HS-5 (cell line): ENCODE data around the gene PPP1R12A.
"Not testable (repeated sequence)": the region's sequence is repeated elsewhere in the genome, so short reads cannot be mapped to it uniquely, and the experiment has no call there.

ENCODE experiments used
- DNase-seq: peaks from one replicate; pipeline ENCODE4 v3.0.0-alpha.2; 2012; ENCODE audit warnings: low read depth

Gene PPP1R12A

DNA sequence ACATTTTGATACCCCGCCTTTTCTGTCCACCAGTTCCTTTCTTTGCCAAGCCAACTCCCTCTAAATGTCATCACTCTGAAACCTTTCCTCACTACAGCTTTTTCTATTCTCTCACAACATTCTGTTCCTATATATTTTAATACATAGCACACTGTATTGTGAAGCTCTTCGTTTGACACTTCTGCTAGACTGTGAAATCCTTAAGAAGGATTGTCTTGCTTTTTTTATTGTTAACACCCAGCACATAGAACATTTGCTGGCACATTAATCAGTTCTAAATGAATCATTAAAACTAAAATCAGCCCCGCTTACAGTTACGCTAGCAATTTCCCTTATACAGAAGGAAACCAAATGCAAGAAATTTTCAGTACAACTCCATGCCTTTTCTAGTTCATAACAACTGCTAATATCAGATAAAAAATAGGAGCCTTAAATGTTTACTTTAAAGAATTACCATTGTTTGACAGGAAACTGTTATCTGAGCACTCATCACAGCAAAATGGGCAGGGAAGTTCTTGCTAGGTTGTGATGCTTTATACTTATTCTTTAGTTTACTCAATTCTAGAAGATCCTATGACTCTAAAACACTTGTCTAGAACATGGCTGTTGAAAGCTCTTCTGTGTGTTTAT, 93.5 kb downstream of the PPP1R12A start:
- no peak for DNase-seq

- DNase-seq: no peak
Measured at GRCh38 chr12:79838359-79838758, 96.5 kb downstream of the PPP1R12A start.

DNA sequence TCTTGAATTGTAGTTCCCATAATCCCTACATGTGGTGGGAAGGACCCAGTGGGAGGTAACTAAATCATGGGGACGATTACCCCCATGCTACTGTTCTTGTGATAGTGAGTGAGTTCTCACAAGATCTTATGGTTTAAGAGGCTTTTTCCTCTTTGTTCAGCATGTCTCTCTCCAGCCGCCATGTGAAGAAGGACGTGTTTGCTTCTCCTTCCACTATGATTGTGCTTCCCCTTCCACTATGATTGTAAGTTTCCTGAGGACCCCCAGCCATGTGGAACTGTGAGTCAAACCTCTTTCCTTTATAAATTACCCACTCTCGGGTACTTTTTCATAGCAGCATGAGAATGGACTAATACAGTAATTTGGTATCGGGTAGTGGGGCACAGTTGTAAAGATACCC, 97.3 kb downstream of the PPP1R12A start:
- no peak for DNase-seq

DNA sequence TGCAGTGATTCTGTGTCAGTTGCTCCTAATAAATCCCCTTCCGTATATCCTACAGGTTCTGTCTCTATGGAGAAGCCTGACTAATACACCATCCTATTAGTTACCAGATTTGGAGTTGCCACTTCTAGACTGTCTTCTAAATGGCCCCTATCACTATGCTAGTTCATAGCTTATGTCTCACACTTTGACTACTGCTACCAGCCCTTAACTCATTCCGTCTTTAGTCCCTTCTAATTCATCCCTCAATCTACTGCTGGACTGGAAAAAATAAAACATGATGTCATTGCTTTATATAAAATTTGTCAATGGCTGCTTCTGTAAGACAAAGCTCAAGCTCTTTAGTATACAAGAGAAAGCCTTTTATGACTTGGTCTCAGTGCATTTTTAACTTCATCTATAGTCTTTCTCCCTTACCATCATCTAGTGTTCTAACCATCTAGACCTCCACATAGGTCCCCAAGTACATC, 99.5 kb downstream of the PPP1R12A start:
- no peak for DNase-seq

DNA sequence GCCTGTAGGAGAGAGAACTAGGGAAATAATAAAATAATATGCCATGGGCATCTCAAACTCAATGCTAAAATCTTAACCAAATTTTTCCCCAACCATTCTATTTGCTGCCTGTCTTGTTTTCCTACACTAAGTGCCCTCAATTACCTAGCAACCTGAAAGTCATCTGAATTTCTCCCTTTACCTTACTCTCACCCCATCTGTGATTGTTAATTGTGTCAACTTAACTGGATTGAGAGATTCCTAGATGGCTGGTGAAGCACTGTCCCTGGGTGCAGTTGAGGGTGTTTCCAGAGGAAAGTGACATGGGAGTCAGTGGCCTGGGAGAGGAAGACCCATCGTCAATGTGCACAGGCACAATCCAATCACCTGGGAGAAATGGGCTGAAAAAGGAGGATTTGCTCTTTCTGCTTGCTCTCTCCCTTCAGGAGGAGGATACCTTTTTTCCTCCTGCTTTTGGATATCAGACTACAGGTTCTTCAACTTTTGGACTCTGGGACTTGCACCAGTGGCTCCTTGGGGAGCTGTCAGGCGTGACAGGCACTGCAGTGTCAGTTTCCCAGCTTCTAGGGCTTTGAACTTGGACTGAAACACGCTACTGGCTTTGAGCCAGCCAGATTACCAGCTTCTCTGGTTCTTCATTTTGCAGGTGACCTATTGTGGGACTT, 100.1 kb downstream of the PPP1R12A start:
- DNase-seq: no peak

- no peak for DNase-seq
Measured at GRCh38 chr12:79830440-79830839, 104.5 kb downstream of the PPP1R12A start.

DNA sequence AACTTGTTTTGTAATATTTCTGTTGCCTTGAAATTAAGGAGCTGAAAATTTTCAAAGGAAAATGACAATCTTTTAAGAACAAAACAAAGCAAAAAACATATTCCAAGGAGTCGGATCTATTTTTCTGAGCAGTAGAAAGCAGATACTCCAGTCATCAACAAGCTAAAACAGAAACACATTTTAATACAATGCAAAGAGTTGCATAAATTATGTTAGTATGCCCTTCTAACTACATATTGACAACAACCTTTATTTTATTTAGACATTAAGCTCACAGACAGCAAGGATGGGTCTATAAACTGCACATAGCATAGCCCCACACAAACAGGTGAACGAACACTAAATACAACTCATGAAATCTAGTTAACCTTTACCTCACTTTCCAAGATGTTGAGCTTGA, 106.0 kb downstream of the PPP1R12A start:
- no peak for DNase-seq

DNA sequence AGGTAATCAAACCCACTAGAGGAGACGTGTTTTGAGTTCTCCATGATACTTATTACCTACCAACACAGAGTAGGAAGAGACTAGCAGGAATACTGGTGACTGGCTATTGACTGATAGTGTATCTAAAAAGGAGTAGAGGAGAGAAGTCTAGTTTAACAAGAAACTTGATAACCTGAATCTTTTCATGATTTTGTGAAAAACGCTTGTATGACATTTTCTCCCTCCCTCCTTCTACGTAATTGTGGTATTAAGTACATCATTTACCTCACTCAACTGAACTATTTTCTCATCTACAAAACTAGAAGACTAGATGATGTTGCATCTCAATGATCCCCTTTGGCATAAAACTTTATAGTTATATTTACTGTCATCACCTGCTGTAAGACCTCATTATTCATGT, 107.4 kb downstream of the PPP1R12A start:
- DNase-seq: no peak

- DNase-seq: no peak
Measured at GRCh38 chr12:79826267-79827128, 108.4 kb downstream of the PPP1R12A start.

GRCh38 chr12:79822475-79822874, 112.4 kb downstream of the PPP1R12A start:
- DNase-seq: no peak

DNA sequence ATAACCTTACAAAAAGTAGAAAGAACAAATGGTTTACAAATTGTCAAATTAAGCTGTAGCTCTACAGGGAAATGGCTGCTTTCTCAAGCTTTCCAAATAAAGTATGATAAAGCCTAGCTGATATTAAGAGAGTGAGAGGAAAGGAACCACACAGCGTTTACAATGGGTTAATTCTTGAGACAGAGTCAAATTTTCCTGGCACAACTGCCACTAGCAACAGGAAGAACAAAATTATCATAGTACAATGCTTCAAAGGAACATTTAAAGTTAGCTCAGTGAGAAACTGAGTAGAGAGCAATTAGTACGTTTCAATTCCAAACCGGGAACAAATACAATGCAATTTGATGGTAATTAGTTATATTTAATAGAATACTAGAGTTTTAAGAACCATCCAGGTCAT, 116.0 kb downstream of the PPP1R12A start:
- DNase-seq: no peak

DNA sequence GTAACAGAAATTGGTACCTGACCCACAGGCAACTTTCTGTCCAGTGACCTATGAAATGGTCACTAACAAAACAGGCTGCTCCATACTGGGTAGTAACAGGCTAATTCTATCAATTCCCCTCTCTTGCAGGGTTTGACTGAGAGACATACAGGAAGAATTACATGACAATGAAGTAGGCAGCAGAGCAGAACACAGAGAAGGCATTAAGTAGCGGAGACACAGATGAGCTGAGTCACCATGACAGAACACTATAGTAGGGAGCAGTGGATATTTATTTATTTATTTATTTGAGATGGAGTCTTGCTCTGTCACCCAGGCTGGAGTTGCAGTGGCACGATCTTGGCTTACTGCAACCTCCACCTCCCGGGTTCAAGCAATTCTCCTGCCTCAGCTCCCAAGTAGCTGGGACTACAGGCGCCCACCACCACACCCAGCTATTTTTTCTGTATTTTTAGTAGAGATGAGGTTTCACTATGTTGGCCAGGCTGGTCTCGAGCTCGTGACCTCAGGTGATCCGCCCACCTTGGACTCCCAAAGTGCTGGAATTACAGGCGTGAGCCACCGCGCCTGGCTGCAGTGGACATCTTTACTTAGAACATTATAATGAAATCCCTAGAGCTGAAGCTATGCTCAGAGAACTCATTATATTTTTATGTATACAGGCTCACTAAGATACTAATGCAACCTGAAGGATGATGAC, 150.4 kb downstream of the PPP1R12A start:
- DNase-seq: not testable (repeated sequence)

DNA sequence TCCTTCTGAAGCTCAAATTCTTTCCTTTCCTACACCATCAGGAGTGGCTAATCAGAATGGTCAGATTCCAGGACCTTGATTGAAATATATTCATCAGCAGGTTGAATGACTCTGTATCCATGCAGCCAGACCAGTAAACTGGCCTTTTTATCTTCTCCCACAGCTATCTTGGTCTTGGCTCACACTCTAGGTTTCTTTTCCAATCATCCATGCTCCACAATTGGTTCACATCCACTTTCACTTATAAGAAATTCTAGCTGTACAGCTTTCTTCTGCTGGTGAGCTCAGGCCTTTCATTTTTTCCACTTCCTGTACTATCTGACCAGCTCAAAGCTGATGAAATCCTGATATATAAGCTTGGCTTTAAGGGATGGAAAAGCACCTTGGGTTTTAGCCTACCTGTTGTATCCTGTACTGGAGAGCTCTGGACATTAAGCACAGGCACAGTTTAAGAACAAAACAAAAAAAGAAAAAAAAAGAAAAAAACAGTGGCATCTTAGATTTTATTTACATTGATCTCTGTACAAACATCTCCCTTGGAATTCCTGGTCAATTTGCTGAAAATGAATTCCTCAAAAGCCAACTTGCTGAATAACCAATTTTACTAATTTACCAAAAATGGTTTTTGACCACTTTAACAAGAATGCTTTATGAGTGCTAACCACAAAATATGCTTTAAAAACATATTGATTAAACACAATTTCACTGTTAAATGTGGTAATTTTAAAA, 152.6 kb downstream of the PPP1R12A start:
- peak; percentile 33 for DNase-seq

GRCh38 chr12:79778802-79779448, 156.0 kb downstream of the PPP1R12A start:
- DNase-seq: no peak

DNA sequence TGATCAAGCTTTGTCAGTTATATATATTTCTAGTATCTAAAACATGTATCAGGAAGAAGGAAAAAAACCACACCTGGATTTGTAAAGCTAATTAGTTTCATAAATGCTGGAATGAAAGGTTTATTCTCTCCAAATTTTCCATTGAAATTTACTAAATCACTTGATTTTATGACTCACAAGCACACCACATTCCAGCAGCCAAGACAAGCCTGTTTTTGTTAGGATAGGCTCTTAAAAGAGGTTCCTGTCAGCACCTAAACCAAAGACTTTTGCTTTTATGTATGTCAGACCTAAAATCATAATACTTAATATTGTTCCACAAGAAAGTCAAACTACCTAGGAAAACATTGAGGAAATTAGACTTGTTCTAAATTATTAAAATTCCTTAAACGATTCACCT, 158.8 kb downstream of the PPP1R12A start:
- DNase-seq: peak; percentile 8

GRCh38 chr12:79775355-79776027, 159.4 kb downstream of the PPP1R12A start:
- no peak for DNase-seq

- DNase-seq: no peak
Measured at GRCh38 chr12:79773896-79774295, 161.0 kb downstream of the PPP1R12A start.

- no peak for DNase-seq
Measured at GRCh38 chr12:79769860-79770485, 164.9 kb downstream of the PPP1R12A start.

GRCh38 chr12:79769189-79769859, 165.6 kb downstream of the PPP1R12A start:
- DNase-seq: no peak
